GF-D8 (cell line): ENCODE measurements around the gene SH3YL1.

Experiments used
- DNase-seq: peaks from one replicate; lab custom pipeline; 2025; lab: John Stamatoyannopoulos, UW

The SH3YL1 gene

GRCh38 chr2:216068-216467, 47.8 kb downstream of the SH3YL1 start:
- no peak for DNase-seq

GRCh38 chr2:213932-214693, 49.7 kb downstream of the SH3YL1 start:
- DNase-seq: no peak

GRCh38 chr2:211486-212184, 52.2 kb downstream of the SH3YL1 start:
- DNase-seq: no peak

- DNase-seq: no peak
Measured at GRCh38 chr2:210660-211059, 53.2 kb downstream of the SH3YL1 start.

GRCh38 chr2:209470-209869, 54.4 kb downstream of the SH3YL1 start:
- DNase-seq: no peak

- no peak for DNase-seq
Measured at GRCh38 chr2:208335-208734, 55.5 kb downstream of the SH3YL1 start.

GRCh38 chr2:203984-204383, 59.8 kb downstream of the SH3YL1 start:
- no peak for DNase-seq

GRCh38 chr2:203401-203800, 60.4 kb downstream of the SH3YL1 start:
- no peak for DNase-seq

GRCh38 chr2:202945-203344, 60.9 kb downstream of the SH3YL1 start:
- DNase-seq: no peak

- no peak for DNase-seq
Measured at GRCh38 chr2:201648-202433, 62.0 kb downstream of the SH3YL1 start.

GRCh38 chr2:199041-199966, 64.5 kb downstream of the SH3YL1 start:
- DNase-seq: no peak

GRCh38 chr2:196406-196805, 67.4 kb downstream of the SH3YL1 start:
- no peak for DNase-seq

GRCh38 chr2:195932-196331, 67.9 kb downstream of the SH3YL1 start:
- no peak for DNase-seq

GRCh38 chr2:193141-193671, 70.6 kb downstream of the SH3YL1 start:
- DNase-seq: no peak

- DNase-seq: no peak
Measured at GRCh38 chr2:191311-192190, 72.3 kb downstream of the SH3YL1 start.

GRCh38 chr2:187825-188224, 76.0 kb downstream of the SH3YL1 start:
- no peak for DNase-seq

GRCh38 chr2:185221-185620, 78.6 kb downstream of the SH3YL1 start:
- no peak for DNase-seq

GRCh38 chr2:184695-185094, 79.1 kb downstream of the SH3YL1 start:
- DNase-seq: no peak

- DNase-seq: no peak
Measured at GRCh38 chr2:182509-183122, 81.2 kb downstream of the SH3YL1 start.

- DNase-seq: no peak
Measured at GRCh38 chr2:180311-180710, 83.5 kb downstream of the SH3YL1 start.
